Measurements from ENCODE around the gene DDX1.

The DDX1 gene

DNA sequence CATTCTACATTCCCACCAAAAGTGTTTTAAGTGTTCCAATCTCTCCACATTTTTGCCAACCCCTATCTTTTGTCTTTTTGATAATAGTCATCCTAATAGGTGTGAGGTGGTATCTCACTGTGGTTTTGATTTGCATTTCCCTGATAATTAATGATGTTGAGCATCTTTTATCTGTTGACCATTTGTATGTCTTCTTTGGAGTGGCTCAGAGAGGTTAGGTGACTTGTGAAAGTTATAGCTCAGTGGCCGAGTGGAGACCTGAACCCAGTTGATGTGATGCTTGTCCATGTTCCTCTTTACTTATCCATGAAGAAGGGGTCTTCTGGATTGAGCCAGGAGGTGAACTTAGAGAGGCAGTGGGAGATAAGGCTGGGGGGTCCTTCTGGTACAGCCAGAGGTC lies 78.8 kb downstream of the DDX1 start:
- TF ChIP-seq SPI1 (IDR thresholded peaks at IDR 0.05; ENCODE audit: low read depth, low read length) = no peak
- no peak for TF ChIP-seq POU2F2 (IDR thresholded peaks at IDR 0.05; ENCODE audit: low read depth, low read length)
- TF ChIP-seq POLR2A (IDR thresholded peaks at IDR 0.05; ENCODE audit: low read depth, low read length) = no peak
- TF ChIP-seq PAX5 (IDR thresholded peaks at IDR 0.05; ENCODE audit: insufficient read depth, low read length, severe bottlenecking) = no peak
- no peak for TF ChIP-seq TAF1 (IDR thresholded peaks at IDR 0.05; ENCODE audit: low read depth, low read length)
- no peak for TF ChIP-seq POLR2AphosphoS5 (IDR thresholded peaks at IDR 0.05; ENCODE audit: low read depth, low read length)
- FAIRE-seq (no peak), DNase-seq (ENCODE audit: insufficient read length, low spot score) (no peak)

GRCh38 chr2:15670981-15671380 lies 79.3 kb downstream of the DDX1 start:
- no peak for DNase-seq (ENCODE audit: insufficient read length, low spot score)
- TF ChIP-seq POU2F2 (IDR thresholded peaks at IDR 0.05; ENCODE audit: low read depth, low read length) (no peak), TAF1 (IDR thresholded peaks at IDR 0.05; ENCODE audit: low read depth, low read length) (no peak), POLR2A (IDR thresholded peaks at IDR 0.05; ENCODE audit: low read depth, low read length) (no peak)
- no peak for FAIRE-seq

DNA sequence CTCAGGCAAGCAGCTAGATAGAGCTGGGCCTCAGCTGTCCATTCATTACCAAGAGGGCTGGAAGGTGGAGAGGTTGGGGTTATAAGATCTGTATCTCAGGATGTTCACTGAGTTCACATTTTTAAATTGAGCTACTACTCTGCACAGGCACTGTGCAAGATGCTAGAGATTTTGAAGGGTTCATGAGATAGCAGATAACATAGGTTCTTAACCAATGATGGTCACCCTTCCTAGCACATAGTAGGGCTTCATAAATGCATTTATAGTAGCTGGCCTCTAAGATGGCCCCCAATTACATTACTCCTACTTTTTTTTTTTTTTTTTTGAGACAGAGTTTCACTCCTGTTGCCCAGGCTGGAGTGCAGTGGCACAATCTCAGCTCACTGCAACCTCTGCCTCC lies 79.7 kb downstream of the DDX1 start:
- no peak for TF ChIP-seq TAF1 (IDR thresholded peaks at IDR 0.05; ENCODE audit: low read depth, low read length)
- FAIRE-seq (no peak), DNase-seq (ENCODE audit: insufficient read length, low spot score) (no peak)

DNA sequence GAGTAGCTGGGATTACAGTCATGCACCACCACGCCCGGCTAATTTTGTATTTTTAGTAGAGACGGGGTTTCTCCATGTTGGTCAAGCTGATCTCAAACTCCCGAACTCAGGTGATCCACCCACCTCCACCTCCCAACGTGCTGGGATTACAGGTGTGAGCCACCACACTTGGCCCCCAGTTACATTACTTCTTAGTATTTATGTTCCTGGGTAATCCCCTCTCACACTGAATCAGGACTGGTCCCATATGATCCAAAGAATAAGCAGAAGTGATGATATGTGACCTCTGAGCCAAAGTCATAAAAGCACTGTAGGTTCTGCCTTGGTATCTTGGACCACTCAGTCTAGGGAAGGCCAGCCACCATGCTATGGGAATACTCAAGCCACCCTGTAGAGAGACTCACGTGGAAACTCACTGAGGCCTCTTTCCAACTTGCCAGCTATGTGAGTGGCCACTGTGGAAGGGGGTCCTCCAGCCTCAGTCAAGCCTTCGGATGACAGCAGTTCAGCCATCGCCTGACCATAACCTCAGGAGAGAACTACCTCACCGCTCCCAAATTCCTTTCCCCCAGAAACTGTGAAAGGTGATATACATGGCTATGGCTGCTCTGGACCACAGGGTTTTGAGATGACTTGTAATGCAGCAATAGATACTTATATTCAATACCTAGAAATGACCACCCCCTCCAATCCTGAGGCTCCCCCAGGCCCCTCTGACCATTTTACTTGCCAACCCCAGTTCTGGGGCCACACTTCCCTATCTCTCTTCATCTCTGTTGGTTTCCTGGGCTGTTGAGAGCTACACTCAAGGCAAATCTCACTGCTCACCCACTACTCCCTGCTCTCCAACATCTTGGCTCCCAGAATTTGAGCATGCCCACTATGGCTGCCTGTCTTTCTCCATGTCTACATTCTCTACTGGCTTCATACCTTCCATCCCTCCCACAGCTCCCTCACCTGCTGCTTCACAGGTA lies 80.5 kb downstream of the DDX1 start:
- DNase-seq (ENCODE audit: insufficient read length, low spot score) = no peak
- FAIRE-seq = no peak
- no peak for TF ChIP-seq POLR2A (IDR thresholded peaks at IDR 0.05; ENCODE audit: low read depth, low read length)
- no peak for TF ChIP-seq POU2F2 (IDR thresholded peaks at IDR 0.05; ENCODE audit: low read depth, low read length)
- no peak for TF ChIP-seq TAF1 (IDR thresholded peaks at IDR 0.05; ENCODE audit: low read depth, low read length)
- no peak for TF ChIP-seq PAX5 (IDR thresholded peaks at IDR 0.05; ENCODE audit: insufficient read depth, low read length, severe bottlenecking)
- TF ChIP-seq POLR2AphosphoS5 (IDR thresholded peaks at IDR 0.05; ENCODE audit: low read depth, low read length) = no peak
- no peak for TF ChIP-seq SPI1 (IDR thresholded peaks at IDR 0.05; ENCODE audit: low read depth, low read length)

DNA sequence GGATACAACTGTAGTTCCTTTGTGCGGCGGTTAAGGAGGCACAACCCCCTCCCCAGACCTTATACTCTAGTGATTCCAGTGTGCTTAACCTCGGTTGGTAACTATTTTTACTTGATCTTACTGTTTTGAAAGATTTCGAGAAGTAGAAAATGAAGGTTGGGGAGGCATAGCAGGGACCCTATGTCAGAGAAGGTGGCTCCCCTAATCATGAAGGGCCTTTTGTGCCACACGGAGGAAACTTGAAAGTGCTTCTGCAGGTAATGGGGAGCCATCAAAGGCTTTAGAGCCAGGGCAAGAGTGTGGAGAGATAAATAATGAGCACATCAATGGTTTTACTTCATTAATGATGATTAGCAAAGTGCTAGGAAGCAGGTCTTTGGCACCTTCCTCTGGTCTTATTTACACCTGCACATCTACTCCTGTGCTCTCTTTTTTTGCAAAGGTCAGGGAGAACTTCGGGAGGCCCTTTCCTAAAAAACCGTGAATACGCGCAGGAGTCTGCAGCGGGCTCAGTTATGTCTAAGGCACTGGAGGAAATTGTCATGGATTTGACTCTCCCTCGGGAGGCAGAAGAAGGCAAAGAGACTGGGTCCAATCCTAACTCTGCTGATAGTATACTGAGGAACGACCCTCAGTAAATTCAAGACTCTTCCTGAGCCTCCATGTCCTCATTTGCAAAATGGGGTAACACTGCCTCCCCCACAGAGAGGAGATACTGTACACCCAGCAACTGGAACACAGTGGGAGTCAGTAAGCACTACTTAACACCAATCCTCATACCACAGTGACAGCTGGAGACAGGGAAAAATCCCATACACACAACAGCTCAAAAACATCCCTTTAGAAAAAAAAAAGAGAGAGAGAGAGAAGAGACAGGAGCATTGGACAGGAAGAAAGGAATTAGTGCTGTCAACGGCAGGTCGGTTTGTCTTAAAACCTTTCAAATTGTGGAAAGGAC lies 81.6 kb downstream of the DDX1 start:
- FAIRE-seq = no peak
- no peak for TF ChIP-seq POLR2AphosphoS5 (IDR thresholded peaks at IDR 0.05; ENCODE audit: low read depth, low read length)

DNA sequence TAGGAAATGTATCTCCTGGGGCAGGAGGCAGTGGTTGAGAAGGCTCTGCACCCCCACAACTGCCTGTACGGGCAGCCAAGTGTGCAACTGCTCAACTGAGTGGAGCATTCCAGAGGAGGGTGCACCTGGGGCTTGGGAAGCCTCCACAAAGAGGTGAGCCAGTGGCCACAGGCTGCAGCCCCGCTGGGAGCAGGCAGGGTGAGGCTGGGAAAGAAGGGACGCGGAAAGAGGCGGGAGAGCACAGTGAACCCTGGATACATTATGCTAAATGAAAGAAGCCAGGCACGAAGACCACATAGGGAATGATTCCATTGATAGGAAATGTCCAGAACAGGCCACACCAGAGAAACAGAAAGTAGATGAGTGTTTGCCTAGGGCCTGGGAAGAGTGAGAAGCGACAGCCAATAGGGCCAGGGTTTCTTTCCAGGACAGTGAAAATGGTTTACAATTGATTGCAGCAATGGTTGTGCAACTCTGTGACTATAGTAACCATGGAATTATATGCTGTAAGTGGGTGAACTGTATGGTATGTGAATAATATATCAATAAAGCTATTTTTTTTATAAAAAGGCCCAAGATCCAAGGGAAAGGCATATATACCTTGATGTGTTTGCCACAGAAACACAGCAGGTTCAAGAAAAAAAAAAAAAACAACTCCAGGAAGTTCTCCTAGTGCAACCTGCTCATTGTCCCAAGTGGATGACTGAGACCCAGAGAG lies 82.4 kb downstream of the DDX1 start:
- DNase-seq (ENCODE audit: insufficient read length, low spot score) (no peak), FAIRE-seq (no peak)
- TF ChIP-seq PAX5 (IDR thresholded peaks at IDR 0.05; ENCODE audit: insufficient read depth, low read length, severe bottlenecking) (no peak), POLR2AphosphoS5 (IDR thresholded peaks at IDR 0.05; ENCODE audit: low read depth, low read length) (no peak), TAF1 (IDR thresholded peaks at IDR 0.05; ENCODE audit: low read depth, low read length) (no peak), POLR2A (IDR thresholded peaks at IDR 0.05; ENCODE audit: low read depth, low read length) (no peak), POU2F2 (IDR thresholded peaks at IDR 0.05; ENCODE audit: low read depth, low read length) (no peak), SPI1 (IDR thresholded peaks at IDR 0.05; ENCODE audit: low read depth, low read length) (no peak)

More for the DNA sequence above, 81.6 kb downstream of the DDX1 start:
- no peak for DNase-seq (ENCODE audit: insufficient read length, low spot score)

DNA sequence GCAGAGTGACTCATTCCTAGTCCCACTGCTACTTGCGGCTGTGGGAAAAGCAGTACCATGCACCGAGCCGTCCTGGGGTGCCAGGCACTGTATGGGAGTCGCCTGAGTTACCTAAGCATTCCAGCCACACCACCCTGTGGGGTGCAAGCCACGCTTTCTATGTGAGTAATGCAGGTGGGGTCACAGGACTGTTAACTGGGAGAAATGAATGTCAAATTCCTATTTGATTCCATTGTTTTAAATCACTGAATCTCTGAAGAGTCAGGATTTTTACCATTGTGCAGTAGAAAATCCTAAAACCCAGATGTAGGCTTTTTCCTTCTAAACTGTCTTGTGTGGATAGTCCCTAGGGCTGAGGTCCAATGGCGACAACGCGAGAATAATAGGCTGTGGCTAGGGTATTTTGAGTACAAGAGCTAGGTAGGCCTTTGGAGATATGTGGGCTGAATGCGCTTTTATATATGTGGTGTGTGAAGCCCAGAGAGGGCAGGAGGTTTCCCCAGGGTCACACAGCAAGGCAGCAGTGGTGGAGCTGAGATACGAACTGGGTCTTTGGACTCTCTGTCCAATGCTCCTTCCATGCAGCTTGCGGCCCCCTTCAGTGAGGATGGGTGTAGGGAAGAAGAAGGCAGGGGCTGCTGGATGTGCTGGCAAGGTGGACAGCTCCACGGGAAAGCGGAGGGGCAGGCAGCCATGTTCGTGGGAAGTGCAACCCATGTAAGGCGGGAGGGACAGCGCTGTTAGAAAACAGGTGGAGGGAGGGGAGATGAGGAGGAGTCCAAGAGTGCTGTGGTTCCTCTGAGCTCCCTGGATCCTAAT lies 83.2 kb downstream of the DDX1 start:
- no peak for TF ChIP-seq PAX5 (IDR thresholded peaks at IDR 0.05; ENCODE audit: insufficient read depth, low read length, severe bottlenecking)
- FAIRE-seq (no peak), DNase-seq (ENCODE audit: insufficient read length, low spot score) (no peak)

DNA sequence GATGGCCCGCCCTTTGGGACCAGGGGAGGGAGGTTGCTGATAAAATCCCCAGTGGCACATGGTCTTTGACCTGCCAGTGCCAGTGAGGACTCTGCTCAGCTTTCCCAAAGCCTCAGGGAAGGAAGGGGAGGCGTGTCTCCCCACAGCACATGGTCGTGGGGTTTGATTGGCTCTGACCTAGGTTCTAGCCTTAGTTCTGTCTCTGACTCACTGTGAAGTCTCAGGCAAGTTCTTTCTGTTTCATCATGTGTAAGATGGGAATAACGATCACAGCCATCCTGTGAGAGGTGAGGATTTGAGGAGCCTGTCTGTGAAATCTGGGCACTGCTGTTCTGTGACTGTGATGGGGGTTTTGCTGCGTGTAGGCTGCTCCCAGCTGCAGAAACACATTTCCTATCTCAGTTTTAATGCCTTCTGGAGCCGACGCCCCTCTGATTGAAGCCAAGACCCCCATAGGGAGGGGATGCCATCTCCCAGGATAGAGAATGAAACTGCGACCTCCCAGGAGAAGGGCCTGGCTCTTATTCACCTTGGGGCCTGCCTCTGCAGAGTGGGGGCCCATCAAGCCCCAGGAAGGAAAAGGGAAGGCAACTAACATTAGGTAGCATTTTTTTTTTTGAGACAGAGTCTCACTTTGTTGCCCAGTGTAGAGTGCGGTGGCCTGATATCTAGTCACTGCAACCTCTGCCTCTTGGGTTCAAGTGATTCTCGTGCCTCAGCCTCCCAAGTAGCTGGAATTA lies 84.0 kb downstream of the DDX1 start:
- DNase-seq (ENCODE audit: insufficient read length, low spot score) = no peak
- FAIRE-seq = no peak

More for the DNA sequence above, 84.0 kb downstream of the DDX1 start:
- TF ChIP-seq TAF1 (IDR thresholded peaks at IDR 0.05; ENCODE audit: low read depth, low read length) (no peak), SPI1 (IDR thresholded peaks at IDR 0.05; ENCODE audit: low read depth, low read length) (no peak), POU2F2 (IDR thresholded peaks at IDR 0.05; ENCODE audit: low read depth, low read length) (no peak), POLR2A (IDR thresholded peaks at IDR 0.05; ENCODE audit: low read depth, low read length) (no peak), POLR2AphosphoS5 (IDR thresholded peaks at IDR 0.05; ENCODE audit: low read depth, low read length) (no peak), PAX5 (IDR thresholded peaks at IDR 0.05; ENCODE audit: insufficient read depth, low read length, severe bottlenecking) (no peak)
